Peyer's patch (tissue), 4 donors: ENCODE measurements around the gene C9orf43. TPM values are rescaled to one million over a fixed set of nuclear protein-coding genes. Genes with fewer than 3 reads are reported as not detected.

ENCODE experiments used
- DNase-seq, 3 donors: peaks; one replicate each; pipeline ENCODE4 v3.0.0-alpha.2; 2017 to 2019
- H3K27ac ChIP-seq, 4 donors: fragments of 200-600 bp; sonication (generic); one replicate each; pipeline ENCODE4 v1.5.1; 2016 to 2019
- H3K27me3 ChIP-seq, 2 donors: fragments of 200-600 bp; sonication (generic); one replicate each; pipeline ENCODE4 v1.5.1; 2019
- H3K36me3 ChIP-seq, 3 donors: fragments of 200-600 bp; sonication (generic); one replicate each; pipeline ENCODE4 v1.5.1; 2016 to 2019
- H3K4me1 ChIP-seq, 4 donors: fragments of 200-600 bp; sonication (generic); one replicate each; pipeline ENCODE4 v1.5.1; 2016 to 2019
- H3K4me3 ChIP-seq, 4 donors: fragments of 200-600 bp; sonication (generic); 1 replicate in 3 of 4; 2 replicates in 1 of 4; pipeline ENCODE4 v1.5.1; 2016 to 2019; ENCODE audit warnings: mild to moderate bottlenecking in 1 of 4
- H3K9me3 ChIP-seq, 4 donors: fragments of 200-600 bp; sonication (generic); one replicate each; pipeline ENCODE4 v1.5.1; 2016 to 2019; ENCODE audit warnings: mild to moderate bottlenecking in 1 of 4
- POLR2A ChIP-seq, 2 donors: fragments of 450-650 bp; IDR thresholded peaks; one replicate each; pipeline ENCODE4 v1.5.1; 2017; ENCODE audit warnings: antibody characterized with exemption in 2 of 2, mild to moderate bottlenecking in 2 of 2, moderate library complexity in 2 of 2
- total RNA-seq, 4 donors: library from RNA; depleted of rRNA; stranded (reverse); fragments of >200 nt; gene quantifications; one replicate each; pipeline ENCODE4 v1.1.0, GENCODE V29; 2016
- TF ChIP-seq, protein P1 (sequence below), 6 experiments: fragments of 450-650 bp in 4 of 6; fragments of 200-600 bp in 2 of 6; sonication (generic) in 1 of 6; IDR thresholded peaks; one replicate each; pipeline ENCODE4 v1.5.1; 2017 to 2019; ENCODE audit warnings: antibody characterized with exemption in 6 of 6, mild to moderate bottlenecking in 3 of 6, moderate library complexity in 1 of 6

C9orf43 gene
- total RNA-seq, 4 donors from 2014 or later: 1.1 to 5.0 (median 1.2) TPM; not detected in 1

DNA sequence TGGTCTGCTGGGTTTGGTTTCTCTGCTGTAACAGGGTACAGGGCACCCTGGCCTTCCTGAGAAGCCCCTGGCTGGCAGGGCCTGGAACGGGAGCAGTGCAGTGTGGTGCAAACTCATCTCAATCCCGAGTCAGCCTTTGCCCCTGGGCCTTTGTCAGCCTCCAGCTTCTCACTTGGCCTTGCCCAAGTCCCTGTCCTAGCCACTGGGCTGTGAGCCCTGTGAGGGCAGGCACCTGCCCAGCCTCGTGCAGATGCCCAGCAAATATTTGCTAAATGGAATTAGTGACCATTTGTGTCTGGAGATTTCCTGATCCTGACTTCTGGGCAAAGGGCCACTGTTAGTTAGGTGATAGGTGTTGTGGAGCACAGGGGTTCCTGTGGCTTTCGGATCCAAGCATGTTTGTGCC lies 66.0 kb downstream of the C9orf43 start:
- Histone ChIP-seq H3K27me3 (no peaks in the 10 kb centered on the region), H3K9me3 (no peaks in the 10 kb centered on the region), H3K4me1 (no peaks in the 10 kb centered on the region), H3K27ac (no peak overlapping the region), H3K36me3 (no peaks in the 10 kb centered on the region), H3K4me3 (no peak overlapping the region)
- TF ChIP-seq, protein P1, sequence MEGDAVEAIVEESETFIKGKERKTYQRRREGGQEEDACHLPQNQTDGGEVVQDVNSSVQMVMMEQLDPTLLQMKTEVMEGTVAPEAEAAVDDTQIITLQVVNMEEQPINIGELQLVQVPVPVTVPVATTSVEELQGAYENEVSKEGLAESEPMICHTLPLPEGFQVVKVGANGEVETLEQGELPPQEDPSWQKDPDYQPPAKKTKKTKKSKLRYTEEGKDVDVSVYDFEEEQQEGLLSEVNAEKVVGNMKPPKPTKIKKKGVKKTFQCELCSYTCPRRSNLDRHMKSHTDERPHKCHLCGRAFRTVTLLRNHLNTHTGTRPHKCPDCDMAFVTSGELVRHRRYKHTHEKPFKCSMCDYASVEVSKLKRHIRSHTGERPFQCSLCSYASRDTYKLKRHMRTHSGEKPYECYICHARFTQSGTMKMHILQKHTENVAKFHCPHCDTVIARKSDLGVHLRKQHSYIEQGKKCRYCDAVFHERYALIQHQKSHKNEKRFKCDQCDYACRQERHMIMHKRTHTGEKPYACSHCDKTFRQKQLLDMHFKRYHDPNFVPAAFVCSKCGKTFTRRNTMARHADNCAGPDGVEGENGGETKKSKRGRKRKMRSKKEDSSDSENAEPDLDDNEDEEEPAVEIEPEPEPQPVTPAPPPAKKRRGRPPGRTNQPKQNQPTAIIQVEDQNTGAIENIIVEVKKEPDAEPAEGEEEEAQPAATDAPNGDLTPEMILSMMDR (IDR thresholded peaks at IDR 0.05): no peak
- TF ChIP-seq POLR2A (IDR thresholded peaks at IDR 0.05): no peak
- DNase-seq: no peak

DNA sequence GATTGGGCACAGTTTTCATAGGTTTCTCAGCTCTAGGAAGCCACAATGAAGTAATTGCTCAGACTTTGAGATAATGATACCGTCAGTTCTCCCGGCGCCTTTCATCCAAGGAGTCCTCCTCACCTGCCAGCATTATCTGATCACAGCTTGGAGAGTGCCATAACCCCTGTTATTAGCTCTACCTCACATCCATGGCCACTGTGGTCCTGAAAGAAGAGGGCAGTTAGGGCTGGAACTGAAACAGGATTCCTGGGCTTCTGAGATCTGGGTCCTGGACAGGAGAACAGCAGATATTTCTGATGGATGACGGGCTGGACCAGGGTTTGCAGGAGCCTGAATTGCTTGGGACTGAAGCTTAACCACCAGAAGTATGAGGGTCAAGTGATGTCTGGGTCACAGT lies 66.5 kb downstream of the C9orf43 start:
- Histone ChIP-seq H3K4me1 (no peaks in the 10 kb centered on the region), H3K9me3 (no peaks in the 10 kb centered on the region), H3K27ac (no peak overlapping the region), H3K36me3 (no peaks in the 10 kb centered on the region), H3K27me3 (no peaks in the 10 kb centered on the region), H3K4me3 (no peak overlapping the region)
- DNase-seq: no peak
- TF ChIP-seq POLR2A (IDR thresholded peaks at IDR 0.05): no peak
- TF ChIP-seq, protein P1 (IDR thresholded peaks at IDR 0.05): no peak

DNA sequence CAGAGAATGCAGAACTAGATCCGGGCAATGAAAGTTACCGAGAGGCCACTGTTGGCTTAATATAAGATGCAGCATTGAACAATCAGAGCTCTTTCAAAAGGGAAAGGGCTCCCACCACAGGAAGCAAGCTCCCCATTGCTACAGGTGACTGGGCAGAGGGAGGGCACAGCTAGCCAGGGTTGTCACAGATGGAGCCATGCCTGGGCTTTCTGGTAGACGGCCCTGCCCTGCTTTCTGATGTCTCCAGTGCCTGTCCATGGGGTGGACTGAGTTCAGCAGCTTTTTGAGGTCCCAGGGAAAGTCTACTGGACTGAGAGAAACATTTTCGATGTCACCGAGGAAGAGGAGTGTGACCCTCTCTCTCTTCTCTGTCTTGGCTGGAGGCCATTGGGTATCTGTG lies 67.1 kb downstream of the C9orf43 start:
- TF ChIP-seq POLR2A (IDR thresholded peaks at IDR 0.05): no peak
- TF ChIP-seq, protein P1 (IDR thresholded peaks at IDR 0.05): no peak
- Histone ChIP-seq H3K27me3 (no peaks in the 10 kb centered on the region), H3K4me1 (no peaks in the 10 kb centered on the region), H3K9me3 (no peaks in the 10 kb centered on the region), H3K36me3 (no peaks in the 10 kb centered on the region), H3K27ac (no peak overlapping the region), H3K4me3 (no peak overlapping the region)
- no peak for DNase-seq

DNA sequence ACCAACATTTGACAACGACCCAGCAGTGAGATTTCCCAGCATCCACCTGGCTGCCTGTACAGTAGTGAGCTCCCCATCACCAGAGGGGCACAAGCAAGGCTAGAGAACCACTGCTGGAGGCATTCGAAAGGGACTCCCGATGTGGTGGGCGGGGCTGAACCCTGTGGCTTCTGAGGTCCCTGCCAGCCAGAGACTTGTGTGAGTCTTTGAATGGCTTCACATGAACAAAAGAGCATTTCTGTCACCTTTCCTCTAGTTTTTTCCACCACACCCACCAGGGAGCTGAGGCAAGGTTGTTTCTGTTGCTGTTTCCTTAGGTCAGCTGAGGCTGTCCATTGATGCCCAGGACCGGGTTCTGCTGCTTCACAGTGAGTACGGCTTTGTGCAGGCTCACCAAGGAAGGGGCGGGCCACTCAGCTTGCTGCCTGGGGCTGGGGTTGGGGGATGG lies 68.7 kb downstream of the C9orf43 start:
- DNase-seq: peak in 1 of 3 donors; percentile 62
- Histone ChIP-seq H3K27ac (no peak overlapping the region), H3K9me3 (no peaks in the 10 kb centered on the region), H3K27me3 (no peaks in the 10 kb centered on the region), H3K4me3 (no peak overlapping the region), H3K4me1 (peaks cover 0 to 8% (median 0%) of the 10 kb centered on the region in 4 donors), H3K36me3 (no peaks in the 10 kb centered on the region)
- TF ChIP-seq, protein P1 (IDR thresholded peaks at IDR 0.05): no peak
- no peak for TF ChIP-seq POLR2A (IDR thresholded peaks at IDR 0.05)

Other genes starting within 250 kb of the C9orf43 start
- gene FKBP15, start 189.5 kb upstream of the C9orf43 start, total RNA-seq: 10 to 100 TPM; 25.9 to 44.6 (median 32.5) TPM
- gene SLC31A1, start 189.2 kb upstream of the C9orf43 start, total RNA-seq: 10 to 100 TPM in 3 of 4 donors, 1 to 10 TPM in 1; 7.4 to 82.7 (median 50.6) TPM
- 10 to 100 TPM; 13.6 to 28.4 (median 25.0) TPM for gene CDC26, start 135.2 kb upstream of the C9orf43 start, total RNA-seq
- gene PRPF4, start 135.1 kb upstream of the C9orf43 start, total RNA-seq: 10 to 100 TPM; 11.4 to 33.0 (median 19.5) TPM
- gene RNF183, start 107.4 kb upstream of the C9orf43 start, total RNA-seq: under 1 TPM in 1 of 4 donors, not detected in 3; 0.35 TPM
- gene WDR31, start 70.5 kb upstream of the C9orf43 start, total RNA-seq: 1 to 10 TPM in 3 of 4 donors, not detected in 1; 1.1 to 3.5 (median 2.5) TPM
- 10 to 100 TPM; 11.6 to 20.8 (median 15.8) TPM for gene BSPRY, start 61.2 kb upstream of the C9orf43 start, total RNA-seq
- gene HDHD3, start 33.8 kb upstream of the C9orf43 start, total RNA-seq: 100 to 1,000 TPM in 3 of 4 donors, 10 to 100 TPM in 1; 56.1 to 258 (median 237) TPM
- 10 to 100 TPM; 44.6 to 81.4 (median 62.2) TPM for gene ALAD, start 9.5 kb upstream of the C9orf43 start, total RNA-seq
- gene POLE3, start 72 bp upstream of the C9orf43 start, total RNA-seq: 10 to 100 TPM; 13.8 to 56.9 (median 16.4) TPM
- 100 to 1,000 TPM in 2 of 4 donors, 10 to 100 TPM in 2; 55.3 to 113 (median 88.6) TPM for gene RGS3, start 53.0 kb downstream of the C9orf43 start, total RNA-seq